Calu3 (cell line): Measurements from ENCODE around the gene PDIA4. TPM values are rescaled to one million over a fixed set of nuclear protein-coding genes. Genes with fewer than 3 reads are reported as not detected.
"Not testable (repeated sequence)": the region's sequence is repeated elsewhere in the genome, so short reads cannot be mapped to it uniquely, and the experiment has no call there.

Experiments
- BruUV-seq: library from RNA; stranded (reverse); fragments of 400-500 nt; replicated peaks from 2 replicates; lab custom pipeline; 2021; lab: Mats Ljungman, UMichigan
- CTCF ChIA-PET: fragments of 300-600 bp; sonication (Branson Sonifier 250); formaldehyde crosslinking; loops from one replicate; lab custom pipeline; 2022; ENCODE audit warnings: antibody characterized with exemption; lab: Charles Lee
- DNase-seq: peaks from one replicate; pipeline ENCODE4 v3.0.0; 2022
- H3K27ac Mint-ChIP-seq: one replicate; pipeline ENCODE4 v1.8.0; 2022; ENCODE audit warnings: mixed read lengths; ENCODE audit not compliant: unreplicated experiment
- H3K27me3 Mint-ChIP-seq: one replicate; pipeline ENCODE4 v1.8.0; 2022; ENCODE audit warnings: mixed read lengths; ENCODE audit not compliant: unreplicated experiment
- H3K36me3 Mint-ChIP-seq: one replicate; pipeline ENCODE4 v1.8.0; 2022; ENCODE audit warnings: mild to moderate bottlenecking, moderate library complexity, mixed read lengths; ENCODE audit not compliant: insufficient read depth, unreplicated experiment
- H3K4me1 Mint-ChIP-seq: one replicate; pipeline ENCODE4 v1.8.0; 2022; ENCODE audit warnings: mild to moderate bottlenecking, low read depth, mixed read lengths; ENCODE audit not compliant: unreplicated experiment
- H3K4me3 Mint-ChIP-seq: one replicate; pipeline ENCODE4 v1.8.0; 2022; ENCODE audit warnings: mild to moderate bottlenecking, low read depth, moderate library complexity, mixed read lengths; ENCODE audit not compliant: unreplicated experiment
- H3K9me3 Mint-ChIP-seq: one replicate; pipeline ENCODE4 v1.8.0; 2022; ENCODE audit warnings: low read depth, mixed read lengths; ENCODE audit not compliant: unreplicated experiment
- intact Hi-C: fragments of 100-400 bp; cut with micrococcal nuclease; formaldehyde crosslinking; loops from one replicate; pipeline ENCODE4 v1.10.0; 2022; ENCODE audit not compliant: unreplicated experiment
- total RNA-seq: library from RNA; stranded (reverse); gene quantifications from 2 replicates; pipeline ENCODE4 v1.2.3, GENCODE V29; 2022
- TF ChIP-seq, protein P1 (sequence below): fragments of 200-600 bp; IDR thresholded peaks from one replicate; pipeline ENCODE4 v1.8.0; 2022; ENCODE audit warnings: antibody characterized with exemption; ENCODE audit not compliant: unreplicated experiment

PDIA4 gene
- total RNA-seq, 1 experiment from 2014 or later: 351 TPM

DNA sequence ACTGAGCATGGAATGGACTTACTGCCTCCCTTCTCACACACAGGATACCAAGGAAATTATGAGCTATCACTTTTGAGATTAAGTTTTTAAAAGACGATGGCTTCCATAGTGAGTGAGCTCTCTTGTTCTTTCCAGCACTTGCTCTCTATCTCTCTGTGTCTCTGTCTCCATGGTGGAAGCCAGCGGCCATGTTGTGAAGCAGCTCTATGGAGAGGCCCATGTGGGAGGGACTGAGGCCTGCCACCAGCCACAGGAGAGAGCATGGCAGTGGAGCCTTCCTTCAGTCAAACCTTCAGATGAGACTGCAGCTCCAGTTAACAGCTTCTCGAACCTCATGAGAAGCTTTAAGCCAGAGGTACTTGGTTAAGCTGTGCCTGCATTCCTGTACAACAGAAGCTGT lies 20.5 kb upstream of the PDIA4 start:
- Mint-ChIP-seq H3K27ac (no peak overlapping the region), H3K36me3 (no peaks in the 10 kb centered on the region), H3K9me3 (no peaks in the 10 kb centered on the region), H3K4me3 (no peak overlapping the region), H3K27me3 (no peaks in the 10 kb centered on the region), H3K4me1 (no peaks in the 10 kb centered on the region)
- intact Hi-C loops: no loop called here
- TF ChIP-seq, protein P1, sequence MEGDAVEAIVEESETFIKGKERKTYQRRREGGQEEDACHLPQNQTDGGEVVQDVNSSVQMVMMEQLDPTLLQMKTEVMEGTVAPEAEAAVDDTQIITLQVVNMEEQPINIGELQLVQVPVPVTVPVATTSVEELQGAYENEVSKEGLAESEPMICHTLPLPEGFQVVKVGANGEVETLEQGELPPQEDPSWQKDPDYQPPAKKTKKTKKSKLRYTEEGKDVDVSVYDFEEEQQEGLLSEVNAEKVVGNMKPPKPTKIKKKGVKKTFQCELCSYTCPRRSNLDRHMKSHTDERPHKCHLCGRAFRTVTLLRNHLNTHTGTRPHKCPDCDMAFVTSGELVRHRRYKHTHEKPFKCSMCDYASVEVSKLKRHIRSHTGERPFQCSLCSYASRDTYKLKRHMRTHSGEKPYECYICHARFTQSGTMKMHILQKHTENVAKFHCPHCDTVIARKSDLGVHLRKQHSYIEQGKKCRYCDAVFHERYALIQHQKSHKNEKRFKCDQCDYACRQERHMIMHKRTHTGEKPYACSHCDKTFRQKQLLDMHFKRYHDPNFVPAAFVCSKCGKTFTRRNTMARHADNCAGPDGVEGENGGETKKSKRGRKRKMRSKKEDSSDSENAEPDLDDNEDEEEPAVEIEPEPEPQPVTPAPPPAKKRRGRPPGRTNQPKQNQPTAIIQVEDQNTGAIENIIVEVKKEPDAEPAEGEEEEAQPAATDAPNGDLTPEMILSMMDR: no peak
- DNase-seq: no peak
- CTCF ChIA-PET: interaction anchor here (0.7 kb wide), 2 partner anchors 11 to 17 kb away, joined by 3 to 4 read pairs; no protein-coding TSS in a partner anchor
- BruUV-seq: no TSS peak

DNA sequence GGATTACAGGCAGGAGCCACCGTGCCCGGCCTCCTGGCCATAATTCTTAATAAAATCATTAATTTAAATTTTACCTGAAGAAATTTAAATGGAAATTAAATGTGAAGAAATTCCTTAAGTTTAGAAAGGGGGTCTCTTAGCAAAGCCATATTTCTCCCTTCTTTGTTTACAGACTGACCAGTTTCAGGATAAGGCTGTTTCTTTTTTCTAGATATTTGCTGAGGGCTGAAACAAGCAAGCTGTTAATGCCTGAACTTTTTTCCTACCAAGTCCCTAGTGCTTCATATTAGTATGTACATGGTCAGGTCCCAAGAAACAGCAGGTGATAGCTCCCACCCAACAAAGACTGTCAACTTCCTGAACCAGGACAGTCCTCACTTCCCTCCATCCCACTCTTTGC lies 18.1 kb upstream of the PDIA4 start:
- no peaks in the 10 kb centered on the region for H3K36me3 Mint-ChIP-seq
- CTCF ChIA-PET: interaction anchor here (0.6 to 1.7 kb wide), 2 partner anchors 9 to 19 kb away, joined by 4 to 6 read pairs; no protein-coding TSS in a partner anchor
- TF ChIP-seq, protein P1: no peak
- BruUV-seq: no TSS peak
- intact Hi-C loops: no loop called here
- no peak for DNase-seq
- no peak overlapping the region for H3K4me3 Mint-ChIP-seq
- H3K27me3 Mint-ChIP-seq: no peaks in the 10 kb centered on the region
- H3K4me1 Mint-ChIP-seq: no peaks in the 10 kb centered on the region
- H3K27ac Mint-ChIP-seq: no peak overlapping the region
- no peaks in the 10 kb centered on the region for H3K9me3 Mint-ChIP-seq

DNA sequence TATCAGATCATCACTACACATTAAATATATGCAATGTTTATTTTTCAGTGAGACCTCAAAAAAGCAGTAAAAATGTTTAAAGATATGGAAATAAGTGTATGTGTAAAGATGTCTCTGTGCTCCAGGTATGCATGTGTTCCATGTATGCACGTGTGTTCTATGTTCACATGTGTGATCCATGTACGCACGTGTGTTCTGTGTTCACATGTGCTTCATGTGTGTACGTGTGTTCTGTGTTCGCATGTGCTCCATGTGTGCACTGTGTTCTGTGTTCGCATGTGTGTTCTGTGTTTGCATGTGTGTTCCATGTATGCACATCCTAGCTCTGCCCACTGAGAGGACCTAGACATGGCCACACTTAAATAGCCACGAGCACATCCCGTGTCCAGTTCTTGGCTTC lies 15.6 kb upstream of the PDIA4 start:
- CTCF ChIA-PET: interaction anchor here (0.7 kb wide), 1 partner anchor 1220 kb away, joined by 3 read pairs; no protein-coding TSS in a partner anchor
- BruUV-seq: no TSS peak
- intact Hi-C loops: no loop called here
- no peak for DNase-seq
- TF ChIP-seq, protein P1: no peak
- H3K9me3 Mint-ChIP-seq: no peaks in the 10 kb centered on the region
- H3K4me1 Mint-ChIP-seq: no peaks in the 10 kb centered on the region
- H3K36me3 Mint-ChIP-seq: no peaks in the 10 kb centered on the region
- no peak overlapping the region for H3K27ac Mint-ChIP-seq
- no peaks in the 10 kb centered on the region for H3K27me3 Mint-ChIP-seq
- no peak overlapping the region for H3K4me3 Mint-ChIP-seq

DNA sequence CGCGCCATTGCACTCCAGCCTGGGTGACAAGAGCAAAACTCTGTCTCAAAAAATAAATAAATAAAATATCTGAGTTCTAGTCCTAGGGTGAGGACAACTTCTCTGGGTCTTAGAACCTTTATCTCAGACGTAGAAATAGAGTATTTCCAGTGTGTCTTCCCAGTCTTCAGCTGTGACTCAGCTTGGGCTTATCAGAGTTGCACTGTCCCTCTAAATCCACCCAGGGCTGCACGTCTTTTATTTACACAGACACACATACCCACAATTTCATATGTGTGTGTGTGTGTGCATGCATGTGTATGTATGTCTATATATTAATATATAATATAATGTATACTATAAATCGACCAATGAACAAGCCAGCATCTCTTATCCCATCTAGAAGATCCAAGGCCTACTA lies 13.0 kb upstream of the PDIA4 start:
- peaks cover 3% of the 10 kb centered on the region for H3K9me3 Mint-ChIP-seq
- H3K4me1 Mint-ChIP-seq: no peaks in the 10 kb centered on the region
- no peak overlapping the region for H3K4me3 Mint-ChIP-seq
- no peaks in the 10 kb centered on the region for H3K36me3 Mint-ChIP-seq
- intact Hi-C loops: no loop called here
- TF ChIP-seq, protein P1: no peak
- H3K27me3 Mint-ChIP-seq: no peaks in the 10 kb centered on the region
- H3K27ac Mint-ChIP-seq: no peak overlapping the region
- CTCF ChIA-PET: no interaction called here
- no TSS peak for BruUV-seq
- no peak for DNase-seq

DNA sequence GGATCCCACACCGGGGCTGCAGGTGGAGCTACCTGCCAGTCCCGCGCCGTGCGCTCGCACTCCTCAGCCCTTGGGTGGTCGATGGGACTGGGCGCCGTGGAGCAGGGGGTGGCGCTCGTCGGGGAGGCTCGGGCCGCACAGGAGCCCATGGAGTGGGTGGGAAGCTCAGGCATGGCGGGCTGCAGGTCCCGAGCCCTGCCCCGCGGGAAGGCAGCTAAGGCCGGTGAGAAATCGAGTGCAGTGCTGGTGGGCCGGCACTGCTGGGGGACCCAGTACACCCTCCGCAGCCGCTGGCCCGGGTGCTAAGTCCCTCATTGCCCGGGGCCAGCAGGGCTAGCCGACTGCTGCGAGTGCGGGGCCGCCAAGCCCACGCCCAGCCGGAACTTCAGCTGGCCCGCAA lies 10.3 kb upstream of the PDIA4 start:
- CTCF ChIA-PET, DNase-seq, intact Hi-C loops, H3K27me3 Mint-ChIP-seq, H3K27ac Mint-ChIP-seq, H3K4me1 Mint-ChIP-seq, BruUV-seq, H3K4me3 Mint-ChIP-seq, H3K9me3 Mint-ChIP-seq, H3K36me3 Mint-ChIP-seq: not testable (repeated sequence)
